Ammon's horn (tissue), 1 donor: ENCODE measurements around the gene NPB.
"Not testable (repeated sequence)": the region's sequence is repeated elsewhere in the genome, so short reads cannot be mapped to it uniquely, and the experiment has no call there.

ENCODE experiments used
- DNase-seq: peaks from one replicate; pipeline ENCODE4 v3.0.0-alpha.2; 2016; ENCODE audit warnings: low spot score

NPB gene

GRCh38 chr17:81911969-81912368, 9.9 kb downstream of the NPB start:
- DNase-seq = no peak

- no peak for DNase-seq
These were observed 10.6 kb downstream of the NPB start for GRCh38 chr17:81912441-81913309.

GRCh38 chr17:81913394-81914102, 11.5 kb downstream of the NPB start:
- DNase-seq = no peak

GRCh38 chr17:81914103-81914850, 12.2 kb downstream of the NPB start:
- DNase-seq = no peak

- no peak for DNase-seq
These were observed 13.3 kb downstream of the NPB start for GRCh38 chr17:81915331-81915730.

- DNase-seq = no peak
These were observed 14.4 kb downstream of the NPB start for GRCh38 chr17:81916234-81917001.

- peak; percentile 85 for DNase-seq
These were observed 15.7 kb downstream of the NPB start, which contains the start of gene SIRT7 for GRCh38 chr17:81917565-81918332. TSS of gene SIRT7 (minus strand) at chr17:81918176. CDS start at chr17:81918131, 45 bp downstream.

- not testable (repeated sequence) for DNase-seq
These were observed 16.3 kb downstream of the NPB start for GRCh38 chr17:81918333-81918669.

- no peak for DNase-seq
These were observed 17.0 kb downstream of the NPB start for GRCh38 chr17:81918832-81919545.

- DNase-seq = no peak
These were observed 18.8 kb downstream of the NPB start for GRCh38 chr17:81920612-81921536.

- DNase-seq = no peak
These were observed 19.5 kb downstream of the NPB start for GRCh38 chr17:81921537-81921862.

GRCh38 chr17:81921996-81922565, 20.0 kb downstream of the NPB start:
- DNase-seq = no peak

GRCh38 chr17:81922566-81923301, 20.7 kb downstream of the NPB start:
- DNase-seq = no peak

- peak; percentile 61 for DNase-seq
These were observed 21.5 kb downstream of the NPB start for GRCh38 chr17:81923302-81924260.

- DNase-seq = no peak
These were observed 22.8 kb downstream of the NPB start for GRCh38 chr17:81924557-81925532.
